ENCODE results near the gene NDUFA8.
"Not testable (repeated sequence)": the region's sequence is repeated elsewhere in the genome, so short reads cannot be mapped to it uniquely, and the experiment has no call there.

The NDUFA8 gene

GRCh38 chr9:122120316-122121071, 39.1 kb downstream of the NDUFA8 start:
- DNase-seq (ENCODE audit: low spot score): no peak

GRCh38 chr9:122119721-122120120, 39.9 kb downstream of the NDUFA8 start:
- no peak for DNase-seq (ENCODE audit: low spot score)

GRCh38 chr9:122119166-122119521, 40.4 kb downstream of the NDUFA8 start:
- DNase-seq (ENCODE audit: low spot score): no peak

- DNase-seq (ENCODE audit: low spot score): no peak
Measured at GRCh38 chr9:122118343-122119165, 41.0 kb downstream of the NDUFA8 start.

- not testable (repeated sequence) for DNase-seq (ENCODE audit: low spot score)
Measured at GRCh38 chr9:122117241-122117640, 42.3 kb downstream of the NDUFA8 start.

- no peak for DNase-seq (ENCODE audit: low spot score)
Measured at GRCh38 chr9:122116448-122117173, 43.0 kb downstream of the NDUFA8 start.

- DNase-seq (ENCODE audit: low spot score): no peak
Measured at GRCh38 chr9:122116040-122116439, 43.5 kb downstream of the NDUFA8 start.

GRCh38 chr9:122115176-122116035, 44.2 kb downstream of the NDUFA8 start:
- DNase-seq (ENCODE audit: low spot score): no peak

GRCh38 chr9:122113574-122113973, 46.0 kb downstream of the NDUFA8 start:
- DNase-seq (ENCODE audit: low spot score): no peak

GRCh38 chr9:122112238-122112637, 47.3 kb downstream of the NDUFA8 start:
- DNase-seq (ENCODE audit: low spot score): no peak

- DNase-seq (ENCODE audit: low spot score): no peak
Measured at GRCh38 chr9:122111413-122112085, 48.0 kb downstream of the NDUFA8 start.

- no peak for DNase-seq (ENCODE audit: low spot score)
Measured at GRCh38 chr9:122110100-122110833, 49.3 kb downstream of the NDUFA8 start.

GRCh38 chr9:122109035-122109813, 50.4 kb downstream of the NDUFA8 start:
- no peak for DNase-seq (ENCODE audit: low spot score)

GRCh38 chr9:122107291-122107805, 52.2 kb downstream of the NDUFA8 start:
- DNase-seq (ENCODE audit: low spot score): peak; percentile 53

- DNase-seq (ENCODE audit: low spot score): no peak
Measured at GRCh38 chr9:122106576-122106975, 53.0 kb downstream of the NDUFA8 start.

- no peak for DNase-seq (ENCODE audit: low spot score)
Measured at GRCh38 chr9:122103985-122104384, 55.6 kb downstream of the NDUFA8 start.

GRCh38 chr9:122102156-122102555, 57.4 kb downstream of the NDUFA8 start:
- DNase-seq (ENCODE audit: low spot score): no peak

- DNase-seq (ENCODE audit: low spot score): no peak
Measured at GRCh38 chr9:122100756-122101155, 58.8 kb downstream of the NDUFA8 start.

- DNase-seq (ENCODE audit: low spot score): peak; percentile 90
Measured at GRCh38 chr9:122099271-122099869, 60.2 kb downstream of the NDUFA8 start.

All from pons (tissue), 1 donor.